ENCODE data around the gene ST7L.
A peak's percentile ranks its signal among the peaks of the same experiment; 100 is the strongest.

The ST7L gene

GRCh38 chr1:112618114-112618720 is 724 bp downstream of the ST7L start:
- no peak for TF ChIP-seq USF1 (IDR thresholded peaks at IDR 0.05)

- TF ChIP-seq REST (IDR thresholded peaks at IDR 0.05; ENCODE audit: low read depth) (no peak), RAD21 (IDR thresholded peaks at IDR 0.05; ENCODE audit: low read depth) (peak; percentile 60)
Measured at GRCh38 chr1:112614460-112615065, 4.4 kb downstream of the ST7L start.

GRCh38 chr1:112605633-112606327 is 13.2 kb downstream of the ST7L start:
- TF ChIP-seq CREB1 (IDR thresholded peaks at IDR 0.05; ENCODE audit: low read depth) (no peak), FOXM1 (IDR thresholded peaks at IDR 0.05; ENCODE audit: borderline replicate concordance, low read depth) (no peak)

GRCh38 chr1:112603541-112603940 is 15.4 kb downstream of the ST7L start:
- TF ChIP-seq REST (IDR thresholded peaks at IDR 0.05; ENCODE audit: low read depth) (no peak), CEBPB (IDR thresholded peaks at IDR 0.05) (no peak), MAX (IDR thresholded peaks at IDR 0.05) (no peak), USF1 (IDR thresholded peaks at IDR 0.05) (no peak), CREB1 (IDR thresholded peaks at IDR 0.05; ENCODE audit: low read depth) (no peak), EP300 (IDR thresholded peaks at IDR 0.05; ENCODE audit: borderline replicate concordance) (no peak), NFIC (IDR thresholded peaks at IDR 0.05) (no peak), TCF12 (IDR thresholded peaks at IDR 0.05; ENCODE audit: low read depth) (no peak), YY1 (IDR thresholded peaks at IDR 0.05; ENCODE audit: low read depth) (no peak), TEAD4 (IDR thresholded peaks at IDR 0.05) (no peak), TAF1 (IDR thresholded peaks at IDR 0.05; ENCODE audit: low read depth) (no peak), EGR1 (IDR thresholded peaks at IDR 0.05) (no peak), RAD21 (IDR thresholded peaks at IDR 0.05; ENCODE audit: low read depth) (no peak), FOXM1 (IDR thresholded peaks at IDR 0.05; ENCODE audit: borderline replicate concordance, low read depth) (no peak), ZBTB7A (IDR thresholded peaks at IDR 0.05; ENCODE audit: low read depth) (no peak)

- TF ChIP-seq CREB1 (IDR thresholded peaks at IDR 0.05; ENCODE audit: low read depth) = no peak
Measured at GRCh38 chr1:112603012-112603411, 15.9 kb downstream of the ST7L start.

- no peak for TF ChIP-seq NFIC (IDR thresholded peaks at IDR 0.05)
- TF ChIP-seq EGR1 (IDR thresholded peaks at IDR 0.05) = no peak
- no peak for TF ChIP-seq TCF12 (IDR thresholded peaks at IDR 0.05; ENCODE audit: low read depth)
Measured at GRCh38 chr1:112599477-112599876, 19.5 kb downstream of the ST7L start.

GRCh38 chr1:112594208-112594876 is 24.6 kb downstream of the ST7L start:
- no peak for TF ChIP-seq CREB1 (IDR thresholded peaks at IDR 0.05; ENCODE audit: low read depth)
- no peak for TF ChIP-seq EGR1 (IDR thresholded peaks at IDR 0.05)
- TF ChIP-seq NFIC (IDR thresholded peaks at IDR 0.05) = no peak
- TF ChIP-seq MAX (IDR thresholded peaks at IDR 0.05) = no peak
- TF ChIP-seq FOXM1 (IDR thresholded peaks at IDR 0.05; ENCODE audit: borderline replicate concordance, low read depth) = no peak
- TF ChIP-seq TEAD4 (IDR thresholded peaks at IDR 0.05) = no peak
- no peak for TF ChIP-seq YY1 (IDR thresholded peaks at IDR 0.05; ENCODE audit: low read depth)
- TF ChIP-seq CEBPB (IDR thresholded peaks at IDR 0.05) = no peak
- no peak for TF ChIP-seq USF1 (IDR thresholded peaks at IDR 0.05)
- no peak for TF ChIP-seq TAF1 (IDR thresholded peaks at IDR 0.05; ENCODE audit: low read depth)
- TF ChIP-seq RAD21 (IDR thresholded peaks at IDR 0.05; ENCODE audit: low read depth) = no peak
- TF ChIP-seq EP300 (IDR thresholded peaks at IDR 0.05; ENCODE audit: borderline replicate concordance) = no peak
- TF ChIP-seq REST (IDR thresholded peaks at IDR 0.05; ENCODE audit: low read depth) = no peak
- TF ChIP-seq ZBTB7A (IDR thresholded peaks at IDR 0.05; ENCODE audit: low read depth) = no peak
